ENCODE data around the gene PLCL2. TPM values are rescaled to one million over a fixed set of nuclear protein-coding genes. Genes with fewer than 3 reads are reported as not detected.
"Not testable (repeated sequence)": the region's sequence is repeated elsewhere in the genome, so short reads cannot be mapped to it uniquely, and the experiment has no call there.

The PLCL2 gene
- total and polyA plus RNA-seq, 4 donors = 2.1 to 16.7 (median 7.0) TPM

- Histone ChIP-seq H3K4me3 (ENCODE audit: low read length in 2 of 2) (no peak overlapping the region), H3K4me1 (ENCODE audit: control insufficient read depth in 1 of 2, insufficient read depth in 2 of 2, low read length in 2 of 2) (no peaks in the 10 kb centered on the region), H3K27ac (ENCODE audit: low read depth in 1 of 2, low read length in 2 of 2) (no peak overlapping the region), H3K27me3 (ENCODE audit: control insufficient read depth in 1 of 2, insufficient read depth in 2 of 2, low read length in 1 of 2) (no peaks in the 10 kb centered on the region), H3K36me3 (ENCODE audit: control insufficient read depth in 1 of 2, insufficient read depth in 2 of 2, low read length in 1 of 2) (no peaks in the 10 kb centered on the region), H3K9me3 (ENCODE audit: control insufficient read depth, low read length) (no peaks in the 10 kb centered on the region)
- DNase-seq = no peak
- intact Hi-C loops (cut with DNase I) = no loop called here
- ATAC-seq (ENCODE audit: low FRiP score) = no peak
- 97 to 98% methylated on average over 6 of the region's 6 CpGs for WGBS, 2 donors
These were observed 234.0 kb downstream of the PLCL2 start for GRCh38 chr3:17118771-17119170.

GRCh38 chr3:17119201-17120072 is 234.7 kb downstream of the PLCL2 start:
- H3K4me3 ChIP-seq (ENCODE audit: low read length in 2 of 2) = no peak overlapping the region
- no peak for DNase-seq
- H3K27ac ChIP-seq (ENCODE audit: low read depth in 1 of 2, low read length in 2 of 2) = no peak overlapping the region
- WGBS, 2 donors = 93 to 95% methylated on average over 5 of the region's 5 CpGs
- intact Hi-C loops (cut with DNase I) = no loop called here
- no peaks in the 10 kb centered on the region for H3K9me3 ChIP-seq (ENCODE audit: control insufficient read depth, low read length)
- ATAC-seq (ENCODE audit: low FRiP score) = no peak
- H3K36me3 ChIP-seq (ENCODE audit: control insufficient read depth in 1 of 2, insufficient read depth in 2 of 2, low read length in 1 of 2) = no peaks in the 10 kb centered on the region
- H3K4me1 ChIP-seq (ENCODE audit: control insufficient read depth in 1 of 2, insufficient read depth in 2 of 2, low read length in 2 of 2) = no peaks in the 10 kb centered on the region
- H3K27me3 ChIP-seq (ENCODE audit: control insufficient read depth in 1 of 2, insufficient read depth in 2 of 2, low read length in 1 of 2) = no peaks in the 10 kb centered on the region

GRCh38 chr3:17120115-17120514 is 235.4 kb downstream of the PLCL2 start:
- H3K4me1 ChIP-seq (ENCODE audit: control insufficient read depth in 1 of 2, insufficient read depth in 2 of 2, low read length in 2 of 2) = no peaks in the 10 kb centered on the region
- no peak overlapping the region for H3K27ac ChIP-seq (ENCODE audit: low read depth in 1 of 2, low read length in 2 of 2)
- no peaks in the 10 kb centered on the region for H3K36me3 ChIP-seq (ENCODE audit: control insufficient read depth in 1 of 2, insufficient read depth in 2 of 2, low read length in 1 of 2)
- H3K27me3 ChIP-seq (ENCODE audit: control insufficient read depth in 1 of 2, insufficient read depth in 2 of 2, low read length in 1 of 2) = no peaks in the 10 kb centered on the region
- WGBS, 2 donors = 88% methylated on average over 4 of the region's 4 CpGs
- DNase-seq (no peak), ATAC-seq (ENCODE audit: low FRiP score) (no peak)
- H3K4me3 ChIP-seq (ENCODE audit: low read length in 2 of 2) = no peak overlapping the region
- intact Hi-C loops (cut with DNase I) = no loop called here
- H3K9me3 ChIP-seq (ENCODE audit: control insufficient read depth, low read length) = no peaks in the 10 kb centered on the region

- 84 to 88% methylated on average over 2 of the region's 2 CpGs for WGBS, 2 donors
- no peak overlapping the region for H3K27ac ChIP-seq (ENCODE audit: low read depth in 1 of 2, low read length in 2 of 2)
- no peak overlapping the region for H3K4me3 ChIP-seq (ENCODE audit: low read length in 2 of 2)
- H3K27me3 ChIP-seq (ENCODE audit: control insufficient read depth in 1 of 2, insufficient read depth in 2 of 2, low read length in 1 of 2) = no peaks in the 10 kb centered on the region
- no peaks in the 10 kb centered on the region for H3K4me1 ChIP-seq (ENCODE audit: control insufficient read depth in 1 of 2, insufficient read depth in 2 of 2, low read length in 2 of 2)
- no peaks in the 10 kb centered on the region for H3K9me3 ChIP-seq (ENCODE audit: control insufficient read depth, low read length)
- no peak for DNase-seq
- ATAC-seq (ENCODE audit: low FRiP score) = no peak
- intact Hi-C loops (cut with DNase I) = no loop called here
- no peaks in the 10 kb centered on the region for H3K36me3 ChIP-seq (ENCODE audit: control insufficient read depth in 1 of 2, insufficient read depth in 2 of 2, low read length in 1 of 2)
These were observed 236.6 kb downstream of the PLCL2 start for GRCh38 chr3:17121336-17121735.

GRCh38 chr3:17122758-17123157 is 238.0 kb downstream of the PLCL2 start:
- intact Hi-C loops (cut with DNase I) = no loop called here
- no peak for DNase-seq
- Histone ChIP-seq H3K4me3 (ENCODE audit: low read length in 2 of 2) (no peak overlapping the region), H3K4me1 (ENCODE audit: control insufficient read depth in 1 of 2, insufficient read depth in 2 of 2, low read length in 2 of 2) (no peaks in the 10 kb centered on the region), H3K9me3 (ENCODE audit: control insufficient read depth, low read length) (no peaks in the 10 kb centered on the region), H3K27ac (ENCODE audit: low read depth in 1 of 2, low read length in 2 of 2) (no peak overlapping the region), H3K27me3 (ENCODE audit: control insufficient read depth in 1 of 2, insufficient read depth in 2 of 2, low read length in 1 of 2) (no peaks in the 10 kb centered on the region), H3K36me3 (ENCODE audit: control insufficient read depth in 1 of 2, insufficient read depth in 2 of 2, low read length in 1 of 2) (no peaks in the 10 kb centered on the region)
- 91 to 97% methylated on average over 3 of the region's 3 CpGs for WGBS, 2 donors
- no peak for ATAC-seq (ENCODE audit: low FRiP score)

GRCh38 chr3:17125738-17126442 is 241.1 kb downstream of the PLCL2 start:
- intact Hi-C loops (cut with DNase I) = no loop called here
- ATAC-seq (ENCODE audit: low FRiP score) (no peak), DNase-seq (no peak)
- Histone ChIP-seq H3K4me3 (ENCODE audit: low read length in 2 of 2) (no peak overlapping the region), H3K27ac (ENCODE audit: low read depth in 1 of 2, low read length in 2 of 2) (no peak overlapping the region), H3K27me3 (ENCODE audit: control insufficient read depth in 1 of 2, insufficient read depth in 2 of 2, low read length in 1 of 2) (no peaks in the 10 kb centered on the region), H3K36me3 (ENCODE audit: control insufficient read depth in 1 of 2, insufficient read depth in 2 of 2, low read length in 1 of 2) (no peaks in the 10 kb centered on the region), H3K4me1 (ENCODE audit: control insufficient read depth in 1 of 2, insufficient read depth in 2 of 2, low read length in 2 of 2) (no peaks in the 10 kb centered on the region), H3K9me3 (ENCODE audit: control insufficient read depth, low read length) (peaks cover 1% of the 10 kb centered on the region)
- 67 to 72% methylated on average over 2 of the region's 2 CpGs for WGBS, 2 donors

GRCh38 chr3:17128671-17129070 is 243.9 kb downstream of the PLCL2 start:
- H3K36me3 ChIP-seq (ENCODE audit: control insufficient read depth in 1 of 2, insufficient read depth in 2 of 2, low read length in 1 of 2); H3K27ac ChIP-seq (ENCODE audit: low read depth in 1 of 2, low read length in 2 of 2); ATAC-seq (ENCODE audit: low FRiP score); DNase-seq; H3K27me3 ChIP-seq (ENCODE audit: control insufficient read depth in 1 of 2, insufficient read depth in 2 of 2, low read length in 1 of 2); H3K9me3 ChIP-seq (ENCODE audit: control insufficient read depth, low read length); H3K4me1 ChIP-seq (ENCODE audit: control insufficient read depth in 1 of 2, insufficient read depth in 2 of 2, low read length in 2 of 2); intact Hi-C loops (cut with DNase I); H3K4me3 ChIP-seq (ENCODE audit: low read length in 2 of 2): not testable (repeated sequence)
- 94 to 95% methylated on average over 3 of the region's 3 CpGs for WGBS, 2 donors

GRCh38 chr3:17129556-17129955 is 244.8 kb downstream of the PLCL2 start:
- Histone ChIP-seq H3K4me1 (ENCODE audit: control insufficient read depth in 1 of 2, insufficient read depth in 2 of 2, low read length in 2 of 2) (no peaks in the 10 kb centered on the region), H3K9me3 (ENCODE audit: control insufficient read depth, low read length) (peaks cover 1% of the 10 kb centered on the region), H3K27me3 (ENCODE audit: control insufficient read depth in 1 of 2, insufficient read depth in 2 of 2, low read length in 1 of 2) (no peaks in the 10 kb centered on the region), H3K36me3 (ENCODE audit: control insufficient read depth in 1 of 2, insufficient read depth in 2 of 2, low read length in 1 of 2) (no peaks in the 10 kb centered on the region), H3K27ac (ENCODE audit: low read depth in 1 of 2, low read length in 2 of 2) (no peak overlapping the region), H3K4me3 (ENCODE audit: low read length in 2 of 2) (no peak overlapping the region)
- 93% methylated on average over 3 of the region's 3 CpGs for WGBS, 2 donors
- DNase-seq (no peak), ATAC-seq (ENCODE audit: low FRiP score) (no peak)
- intact Hi-C loops (cut with DNase I) = no loop called here

- intact Hi-C loops (cut with DNase I) = no loop called here
- H3K4me3 ChIP-seq (ENCODE audit: low read length in 2 of 2) = no peak overlapping the region
- no peaks in the 10 kb centered on the region for H3K36me3 ChIP-seq (ENCODE audit: control insufficient read depth in 1 of 2, insufficient read depth in 2 of 2, low read length in 1 of 2)
- peaks cover 1% of the 10 kb centered on the region for H3K9me3 ChIP-seq (ENCODE audit: control insufficient read depth, low read length)
- H3K4me1 ChIP-seq (ENCODE audit: control insufficient read depth in 1 of 2, insufficient read depth in 2 of 2, low read length in 2 of 2) = no peaks in the 10 kb centered on the region
- ATAC-seq (ENCODE audit: low FRiP score) (no peak), DNase-seq (no peak)
- WGBS, 2 donors = 52 to 55% methylated on average over 3 of the region's 3 CpGs
- no peak overlapping the region for H3K27ac ChIP-seq (ENCODE audit: low read depth in 1 of 2, low read length in 2 of 2)
- H3K27me3 ChIP-seq (ENCODE audit: control insufficient read depth in 1 of 2, insufficient read depth in 2 of 2, low read length in 1 of 2) = no peaks in the 10 kb centered on the region
These were observed 246.2 kb downstream of the PLCL2 start for GRCh38 chr3:17130956-17131355.
